Upper lobe of left lung (tissue), 4 donors: ENCODE results near the gene ELAVL2.

ENCODE experiments used
- EP300 ChIP-seq, 4 donors: sonication (generic); formaldehyde crosslinking; IDR thresholded peaks; one replicate each; pipeline ENCODE4 v1.5.1; 2017; ENCODE audit warnings: antibody characterized with exemption in 4 of 4, control low read depth in 2 of 4
- POLR2A ChIP-seq, 4 donors: fragments of 450-650 bp; IDR thresholded peaks; one replicate each; pipeline ENCODE4 v1.5.1; 2016 to 2017; ENCODE audit warnings: antibody characterized with exemption in 4 of 4, mild to moderate bottlenecking in 2 of 4
- TF ChIP-seq, protein P1 (sequence below), 6 experiments: fragments of 450-650 bp in 4 of 6; fragments of 200-600 bp in 2 of 6; sonication (generic) in 2 of 6; IDR thresholded peaks; one replicate each; pipeline ENCODE4 v1.5.1; 2016 to 2019; ENCODE audit warnings: antibody characterized with exemption in 6 of 6

DNA sequence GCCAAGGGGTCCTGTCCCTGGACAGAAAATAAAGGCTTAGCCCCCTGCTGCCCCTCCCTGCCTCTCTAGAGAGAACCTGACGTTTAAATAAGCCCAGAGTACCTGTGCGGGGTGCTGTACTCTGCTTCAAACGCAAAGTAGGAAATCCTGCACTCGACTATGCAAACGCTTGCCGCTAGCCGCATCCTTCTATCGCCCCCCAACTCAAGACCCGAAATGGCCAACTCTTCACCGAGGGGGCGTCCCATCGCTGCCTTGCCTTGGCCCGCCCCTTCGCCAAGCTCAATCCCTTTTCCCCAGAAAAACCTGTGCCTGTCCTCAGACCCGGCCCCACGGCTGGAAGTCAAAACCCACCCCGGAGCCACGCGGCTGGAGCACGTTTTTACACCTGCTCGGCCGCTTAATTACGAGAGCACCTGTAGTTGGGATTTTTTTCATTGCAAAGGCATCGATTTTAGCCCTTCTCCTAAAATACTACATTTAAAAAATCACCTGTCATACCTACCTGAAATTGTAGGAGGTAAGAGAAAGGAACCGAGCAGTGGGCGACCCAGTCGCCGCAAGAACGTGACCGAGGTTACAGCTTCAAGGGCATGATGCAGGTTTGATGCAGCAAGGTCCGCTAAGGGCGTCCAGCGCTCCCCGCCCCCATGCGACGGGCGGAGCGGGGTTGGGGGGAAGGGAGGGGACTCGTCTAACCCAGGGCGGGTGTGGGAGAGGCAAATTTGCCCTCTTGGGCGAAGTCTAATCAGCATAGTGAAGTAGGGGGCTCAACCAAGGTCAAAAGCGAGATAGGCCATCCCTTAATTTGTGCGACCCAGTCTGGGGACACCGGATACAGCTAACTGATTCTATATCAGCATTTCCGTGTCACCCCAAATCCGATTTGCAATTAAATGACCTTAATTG lies 3.5 kb downstream of the ELAVL2 start:
- TF ChIP-seq POLR2A (IDR thresholded peaks at IDR 0.05) = no peak
- TF ChIP-seq, protein P1, sequence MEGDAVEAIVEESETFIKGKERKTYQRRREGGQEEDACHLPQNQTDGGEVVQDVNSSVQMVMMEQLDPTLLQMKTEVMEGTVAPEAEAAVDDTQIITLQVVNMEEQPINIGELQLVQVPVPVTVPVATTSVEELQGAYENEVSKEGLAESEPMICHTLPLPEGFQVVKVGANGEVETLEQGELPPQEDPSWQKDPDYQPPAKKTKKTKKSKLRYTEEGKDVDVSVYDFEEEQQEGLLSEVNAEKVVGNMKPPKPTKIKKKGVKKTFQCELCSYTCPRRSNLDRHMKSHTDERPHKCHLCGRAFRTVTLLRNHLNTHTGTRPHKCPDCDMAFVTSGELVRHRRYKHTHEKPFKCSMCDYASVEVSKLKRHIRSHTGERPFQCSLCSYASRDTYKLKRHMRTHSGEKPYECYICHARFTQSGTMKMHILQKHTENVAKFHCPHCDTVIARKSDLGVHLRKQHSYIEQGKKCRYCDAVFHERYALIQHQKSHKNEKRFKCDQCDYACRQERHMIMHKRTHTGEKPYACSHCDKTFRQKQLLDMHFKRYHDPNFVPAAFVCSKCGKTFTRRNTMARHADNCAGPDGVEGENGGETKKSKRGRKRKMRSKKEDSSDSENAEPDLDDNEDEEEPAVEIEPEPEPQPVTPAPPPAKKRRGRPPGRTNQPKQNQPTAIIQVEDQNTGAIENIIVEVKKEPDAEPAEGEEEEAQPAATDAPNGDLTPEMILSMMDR (IDR thresholded peaks at IDR 0.05) = no peak
- no peak for TF ChIP-seq EP300 (IDR thresholded peaks at IDR 0.05)
